ENCODE results near the gene ARHGEF5. TPM values are rescaled to one million over a fixed set of nuclear protein-coding genes. Genes with fewer than 3 reads are reported as not detected.
"Not testable (repeated sequence)": the region's sequence is repeated elsewhere in the genome, so short reads cannot be mapped to it uniquely, and the experiment has no call there.

ARHGEF5 gene
- polyA plus RNA-seq, 2 of the 4 experiments (the other 2 are of a cell fraction): 2.3 to 2.5 TPM

DNA sequence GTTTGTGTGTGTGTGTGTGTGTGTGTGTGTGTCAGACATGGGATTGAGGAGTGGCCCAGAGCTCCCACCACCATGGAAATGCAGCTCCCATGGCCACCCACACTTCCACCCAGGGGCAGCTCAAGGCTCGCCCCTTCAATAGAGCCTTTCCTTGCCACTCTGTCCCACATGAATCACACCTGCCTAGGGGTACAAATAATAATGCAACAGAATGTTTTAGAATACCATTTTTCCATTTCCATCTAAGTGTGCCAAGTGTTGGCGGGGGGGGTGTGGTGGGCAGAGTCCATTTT, 23.3 kb upstream of the ARHGEF5 start:
- H3K27ac ChIP-seq; FAIRE-seq; DNase-seq (ENCODE audit: low read depth in 1 of 2, low spot score in 1 of 2); POLR2A ChIA-PET; H3K4me3 ChIP-seq; H3K4me2 ChIP-seq; H3K4me1 ChIP-seq; H3K9me3 ChIP-seq: not testable (repeated sequence)
- WGBS (ENCODE audit: missing lambda C conversion rate): 65% methylated on average over 2 of the region's 2 CpGs
- CTCF ChIA-PET: interaction anchor here (0.6 to 1.2 kb wide), 3 partner anchors 60 to 105 kb away, joined by 3 to 5 read pairs (median 3); no protein-coding TSS in a partner anchor
- ATAC-seq: peak; percentile 19 to 50; a peak in 3 of 6 replicates

DNA sequence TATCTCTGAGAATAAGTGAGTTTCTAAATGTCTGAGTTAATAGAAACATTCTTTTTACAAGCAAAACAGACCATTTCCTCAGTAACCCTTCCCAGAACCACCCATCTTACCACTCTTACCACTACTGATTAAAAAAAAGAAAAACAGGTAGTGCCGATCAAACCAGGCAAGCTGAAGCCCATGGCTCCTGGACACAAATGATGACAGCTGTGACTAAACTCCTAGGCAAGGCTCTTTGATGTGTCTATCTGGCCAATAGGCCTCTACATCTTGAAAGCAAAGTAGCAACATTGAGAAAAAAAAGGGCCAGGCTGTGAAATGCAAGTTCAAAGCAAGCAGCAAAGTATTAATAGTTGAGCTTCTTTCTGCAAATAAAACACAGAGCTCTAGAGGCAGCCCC, 6.6 kb upstream of the ARHGEF5 start:
- POLR2A ChIA-PET: not testable (repeated sequence)

DNA sequence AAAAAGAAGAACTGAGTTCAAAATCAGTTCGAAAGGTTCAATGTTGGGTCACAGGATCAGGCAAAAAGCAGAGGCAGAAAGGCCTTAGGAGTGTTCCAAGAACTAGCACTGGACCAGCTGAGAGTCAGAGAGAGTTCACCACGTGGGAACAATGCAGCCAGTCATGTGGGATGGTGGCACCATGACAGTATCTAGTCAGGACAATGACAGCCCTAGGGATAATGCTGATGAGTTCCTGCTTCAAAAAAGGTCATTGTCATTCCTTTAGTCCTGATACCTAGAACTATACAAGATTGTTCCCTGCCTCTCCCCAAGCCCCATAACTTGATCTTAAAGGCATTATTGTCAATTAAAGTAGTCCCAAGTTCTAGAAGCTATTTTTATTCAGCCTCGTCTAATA, 3.5 kb upstream of the ARHGEF5 start:
- 44% methylated on average over 2 of the region's 3 CpGs for WGBS (ENCODE audit: missing lambda C conversion rate)
- H3K4me3 ChIP-seq; POLR2A ChIA-PET; H3K9me3 ChIP-seq; CTCF ChIA-PET; ATAC-seq; H3K4me2 ChIP-seq; FAIRE-seq; H3K27ac ChIP-seq; DNase-seq (ENCODE audit: low read depth in 1 of 2, low spot score in 1 of 2); H3K4me1 ChIP-seq: not testable (repeated sequence)

More for the DNA sequence above, 6.6 kb upstream of the ARHGEF5 start:
- H3K27ac ChIP-seq; CTCF ChIA-PET; ATAC-seq; H3K4me1 ChIP-seq; FAIRE-seq; H3K9me3 ChIP-seq; DNase-seq (ENCODE audit: low read depth in 1 of 2, low spot score in 1 of 2); H3K4me3 ChIP-seq; H3K4me2 ChIP-seq: not testable (repeated sequence)
- no CpG with 5 or more reads among the region's 1 CpG for WGBS (ENCODE audit: missing lambda C conversion rate)

DNA sequence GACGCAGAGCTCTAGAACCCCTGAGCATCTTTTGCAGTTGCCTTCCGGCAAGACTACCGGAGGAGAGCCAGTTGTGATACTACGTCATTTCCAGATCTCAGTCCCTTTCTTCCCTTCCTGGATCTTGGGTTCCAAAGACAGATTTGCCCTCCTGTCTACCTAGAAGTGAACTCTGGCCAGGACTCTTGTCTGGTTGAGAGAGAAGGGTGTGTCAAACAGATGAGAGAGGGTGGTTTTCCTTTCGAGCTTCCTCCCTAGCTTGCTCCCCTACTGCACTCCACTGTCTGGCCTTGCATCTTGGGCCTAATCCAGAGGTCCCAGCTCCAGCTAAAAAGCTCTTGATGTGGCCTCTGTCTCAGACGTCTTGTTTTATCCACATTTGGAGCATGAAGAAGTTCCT, 983 bp downstream of the ARHGEF5 start:
- DNase-seq (ENCODE audit: low read depth in 1 of 2, low spot score in 1 of 2); CTCF ChIA-PET; H3K4me1 ChIP-seq; POLR2A ChIA-PET; H3K27ac ChIP-seq; H3K9me3 ChIP-seq; H3K4me2 ChIP-seq; ATAC-seq; FAIRE-seq; H3K4me3 ChIP-seq: not testable (repeated sequence)
- no CpG with 5 or more reads among the region's 6 CpGs for WGBS (ENCODE audit: missing lambda C conversion rate)

DNA sequence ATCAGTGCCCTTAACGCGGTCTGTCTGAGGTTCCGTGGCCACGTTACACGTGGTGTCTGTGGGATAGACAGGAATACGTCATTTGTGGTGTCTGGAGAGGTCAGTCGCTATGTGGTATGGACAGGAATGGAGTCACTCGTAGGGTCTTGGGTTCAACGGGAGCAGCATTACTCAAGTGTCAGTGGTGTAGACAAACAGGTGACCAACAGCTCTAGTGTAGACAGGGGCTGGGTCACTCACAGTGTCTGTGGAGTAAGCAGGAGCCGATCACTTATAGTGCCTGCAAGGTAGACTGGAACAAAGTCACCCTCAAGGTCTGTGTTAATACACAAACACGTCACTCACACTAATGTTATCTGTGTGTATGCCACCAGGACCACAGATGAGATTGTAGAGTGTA, 1.7 kb downstream of the ARHGEF5 start:
- CTCF ChIA-PET; H3K4me3 ChIP-seq; H3K4me1 ChIP-seq; ATAC-seq; DNase-seq (ENCODE audit: low read depth in 1 of 2, low spot score in 1 of 2); H3K4me2 ChIP-seq; H3K9me3 ChIP-seq; FAIRE-seq; POLR2A ChIA-PET; H3K27ac ChIP-seq: not testable (repeated sequence)
- WGBS (ENCODE audit: missing lambda C conversion rate): 78% methylated on average over 2 of the region's 11 CpGs

DNA sequence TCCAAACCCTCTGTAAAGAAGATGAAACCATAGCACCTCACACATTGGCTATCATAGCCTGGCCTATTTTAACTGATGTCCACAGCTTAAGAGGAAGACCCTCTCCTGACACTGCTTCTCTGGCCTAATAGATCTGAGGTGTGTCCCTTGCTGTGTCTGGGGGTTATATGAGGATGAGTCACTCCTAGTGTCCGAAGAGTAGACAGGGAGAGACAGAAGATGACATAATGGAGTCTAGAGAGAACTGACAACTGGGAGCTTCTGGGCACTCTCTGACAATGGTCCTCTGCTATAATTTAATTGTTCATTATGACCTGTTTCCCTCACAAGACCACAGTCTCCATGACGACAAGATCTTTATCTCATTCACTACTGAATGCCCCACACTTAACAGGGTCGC, 6.9 kb downstream of the ARHGEF5 start:
- DNase-seq (ENCODE audit: low read depth in 1 of 2, low spot score in 1 of 2); POLR2A ChIA-PET; CTCF ChIA-PET: not testable (repeated sequence)

DNA sequence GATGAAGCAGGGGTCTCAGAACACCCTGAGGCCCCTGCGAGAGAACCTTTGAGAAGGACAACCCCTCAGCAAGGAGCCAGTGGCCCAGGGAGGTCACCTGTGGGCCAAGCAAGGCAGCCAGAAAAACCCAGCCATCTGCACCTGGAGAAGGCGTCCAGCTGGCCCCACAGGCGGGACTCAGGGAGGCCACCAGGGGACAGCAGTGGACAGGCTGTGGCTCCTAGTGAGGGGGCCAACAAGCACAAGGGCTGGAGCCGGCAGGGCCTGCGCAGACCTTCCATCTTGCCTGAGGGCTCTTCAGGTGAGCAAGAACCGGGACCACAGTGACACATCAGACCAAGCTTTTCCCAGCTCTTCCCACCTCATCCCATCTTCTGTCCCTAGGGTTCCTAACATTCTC, 10.3 kb downstream of the ARHGEF5 start:
- DNase-seq (ENCODE audit: low read depth in 1 of 2, low spot score in 1 of 2); POLR2A ChIA-PET; H3K27ac ChIP-seq; H3K4me2 ChIP-seq; CTCF ChIA-PET; H3K9me3 ChIP-seq; FAIRE-seq; H3K4me3 ChIP-seq; H3K4me1 ChIP-seq: not testable (repeated sequence)
- WGBS (ENCODE audit: missing lambda C conversion rate): no CpG with 5 or more reads among the region's 6 CpGs
- ATAC-seq: peak in 1 of 2 experiments; percentile 67; a peak in 3 of 6 replicates

More for the DNA sequence above, 6.9 kb downstream of the ARHGEF5 start:
- WGBS (ENCODE audit: missing lambda C conversion rate): no CpG with 5 or more reads among the region's 3 CpGs
- FAIRE-seq, H3K9me3 ChIP-seq, H3K4me3 ChIP-seq, H3K27ac ChIP-seq, ATAC-seq, H3K4me2 ChIP-seq, H3K4me1 ChIP-seq: not testable (repeated sequence)

DNA sequence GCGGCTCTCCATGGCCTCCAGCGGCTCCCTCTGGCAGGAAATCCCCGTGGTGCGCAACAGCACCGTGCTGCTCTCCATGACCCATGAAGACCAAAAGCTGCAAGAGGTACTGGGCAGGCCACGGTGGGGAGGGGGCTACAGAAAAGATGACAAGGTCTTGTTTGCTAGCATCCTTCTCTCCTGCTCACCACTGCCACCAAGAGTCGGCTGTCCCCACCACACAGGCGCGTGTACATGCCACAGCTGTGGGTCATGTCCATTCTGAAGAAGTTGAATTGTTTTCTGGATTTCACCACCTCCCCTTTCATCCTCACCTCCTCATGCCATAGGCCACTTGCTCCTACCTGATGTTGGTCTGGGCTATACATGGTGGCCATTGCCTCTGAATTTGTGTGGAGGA, 12.0 kb downstream of the ARHGEF5 start:
- H3K4me2 ChIP-seq; H3K4me3 ChIP-seq; FAIRE-seq; H3K27ac ChIP-seq; DNase-seq (ENCODE audit: low read depth in 1 of 2, low spot score in 1 of 2); POLR2A ChIA-PET; CTCF ChIA-PET; H3K9me3 ChIP-seq; H3K4me1 ChIP-seq: not testable (repeated sequence)
- peak in 1 of 2 experiments; percentile 13; a peak in 1 of 6 replicates for ATAC-seq
- no CpG with 5 or more reads among the region's 9 CpGs for WGBS (ENCODE audit: missing lambda C conversion rate)

DNA sequence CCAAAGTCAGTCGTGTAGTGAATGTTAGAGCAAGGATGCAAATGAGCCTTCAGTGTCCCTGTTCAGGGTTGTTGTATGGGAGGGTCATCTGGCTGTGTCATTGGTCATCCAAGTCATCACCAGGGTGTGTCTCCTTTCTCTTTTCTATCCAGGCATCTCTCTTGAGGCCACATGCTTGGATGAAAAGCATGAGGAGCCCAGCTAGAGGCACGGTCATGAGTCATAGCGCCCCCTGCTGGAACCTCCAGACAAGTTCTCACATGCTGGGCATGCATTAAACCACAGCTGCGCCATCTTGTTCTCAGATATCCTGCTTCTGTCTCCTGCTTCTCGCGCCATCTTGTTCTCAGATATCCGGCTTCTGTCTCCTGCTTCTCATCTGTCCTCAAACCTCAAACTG, 14.0 kb downstream of the ARHGEF5 start:
- H3K4me2 ChIP-seq; H3K4me3 ChIP-seq; CTCF ChIA-PET; ATAC-seq; DNase-seq (ENCODE audit: low read depth in 1 of 2, low spot score in 1 of 2); POLR2A ChIA-PET; H3K27ac ChIP-seq; FAIRE-seq; H3K9me3 ChIP-seq; H3K4me1 ChIP-seq: not testable (repeated sequence)
- 84% methylated on average over 4 of the region's 7 CpGs for WGBS (ENCODE audit: missing lambda C conversion rate)
